Panc1 (cell line): Measurements from ENCODE around the gene NCBP1. TPM values are rescaled to one million over a fixed set of nuclear protein-coding genes. Genes with fewer than 3 reads are reported as not detected.

Source experiments
- ATAC-seq: fragments of 200-7000 bp; cut with Tn5 transposase; 2 replicates; pipeline ENCODE4 v1.9.1; 2020; ENCODE audit warnings: mild to moderate bottlenecking, moderate library complexity
- BruUV-seq: library from RNA; stranded (reverse); fragments of 400-500 nt; replicated peaks from 2 replicates; lab custom pipeline; 2021; lab: Mats Ljungman, UMichigan
- CTCF ChIA-PET: fragments of 300-600 bp; sonication (Branson Sonifier 250); formaldehyde crosslinking; loops from one replicate; lab custom pipeline; 2022; ENCODE audit warnings: antibody characterized with exemption; lab: Charles Lee
- POLR2A ChIA-PET: fragments of 300-600 bp; sonication (Branson Sonifier 250); formaldehyde crosslinking; loops from one replicate; lab custom pipeline; 2022; ENCODE audit warnings: antibody characterized with exemption; lab: Charles Lee
- DNase-seq: peaks from one replicate; pipeline ENCODE4 v3.0.0-alpha.2; 2010; ENCODE audit warnings: low read depth, low spot score
- H3K27ac ChIP-seq: 2 replicates; pipeline ENCODE4 v1.5.1; 2011; ENCODE audit warnings: mild to moderate bottlenecking, low read length, inconsistent platforms
- H3K27me3 ChIP-seq: fragments of 200-500 bp; sonication (Bioruptor generic); 2 replicates; pipeline ENCODE4 v1.6.0; 2014; ENCODE audit warnings: low read length, inconsistent platforms; ENCODE audit not compliant: control insufficient read depth, insufficient read depth
- H3K36me3 ChIP-seq: fragments of 200-500 bp; sonication (Bioruptor generic); 2 replicates; pipeline ENCODE4 v1.5.1; 2014; ENCODE audit warnings: inconsistent platforms, mild to moderate bottlenecking, low read length, moderate library complexity; ENCODE audit not compliant: control insufficient read depth, insufficient read depth
- H3K4me1 ChIP-seq: 2 replicates; pipeline ENCODE4 v1.5.1; 2011; ENCODE audit warnings: inconsistent platforms, mild to moderate bottlenecking, low read length, moderate library complexity; ENCODE audit not compliant: control insufficient read depth, insufficient read depth
- H3K4me3 ChIP-seq, 2 experiments: 2 replicates each; pipeline ENCODE4 v1.5.1; 2011 to 2012; ENCODE audit warnings: low read depth in 2 of 2, low read length in 2 of 2, mild to moderate bottlenecking in 2 of 2, inconsistent platforms in 1 of 2, moderate library complexity in 1 of 2
- H3K9me3 ChIP-seq: fragments of 200-500 bp; sonication (Bioruptor generic); 2 replicates; pipeline ENCODE4 v1.5.1; 2014; ENCODE audit warnings: low read depth, mild to moderate bottlenecking, inconsistent platforms, low read length, moderate library complexity; ENCODE audit not compliant: control insufficient read depth, insufficient read depth
- CTCF ChIP-seq: fragments of 450-650 bp; IDR thresholded peaks from 2 replicates; pipeline ENCODE4 v1.5.1; 2017; ENCODE audit warnings: mild to moderate bottlenecking
- POLR2AphosphoS5 ChIP-seq: IDR thresholded peaks from 2 replicates; pipeline ENCODE4 v1.6.1; 2012; ENCODE audit warnings: mild to moderate bottlenecking, low read depth, low read length, moderate library complexity
- REST ChIP-seq, 2 experiments: IDR thresholded peaks; 2 replicates each; pipeline ENCODE4 v1.6.1; 2011 to 2012; ENCODE audit warnings: low read depth in 2 of 2, control low read depth in 1 of 2, low read length in 1 of 2, mild to moderate bottlenecking in 1 of 2, moderate library complexity in 1 of 2; ENCODE audit not compliant: insufficient read depth in 1 of 2
- SIN3A ChIP-seq: IDR thresholded peaks from 2 replicates; pipeline ENCODE4 v1.6.1; 2012; ENCODE audit warnings: low read depth, mild to moderate bottlenecking, low read length, moderate library complexity, borderline replicate concordance; ENCODE audit not compliant: insufficient read depth
- TCF7L2 ChIP-seq: IDR thresholded peaks from 2 replicates; pipeline ENCODE4 v1.6.1; 2011; ENCODE audit warnings: mild to moderate bottlenecking, low read depth, low read length, inconsistent platforms
- in situ Hi-C: cut with HindIII; loops from 2 replicates; pipeline ENCODE4 v1.10.0; 2016; ENCODE audit warnings: low sequenced_read_pairs, low pct_unique_long_range_greater_than_20kb
- intact Hi-C: fragments of 100-400 bp; cut with micrococcal nuclease; formaldehyde crosslinking; loops from one replicate; pipeline ENCODE4 v1.10.0; 2022; ENCODE audit not compliant: unreplicated experiment
- total RNA-seq: library from RNA; stranded (reverse); gene quantifications from one replicate; pipeline ENCODE4 v1.2.1, GENCODE V29; 2021; ENCODE audit not compliant: unreplicated experiment

NCBP1 gene
- total RNA-seq, 1 experiment from 2014 or later: 30.1 TPM

- Histone ChIP-seq H3K4me1 (no peaks in the 10 kb centered on the region), H3K27me3 (no peaks in the 10 kb centered on the region), H3K4me3 (no peak overlapping the region), H3K36me3 (no peaks in the 10 kb centered on the region), H3K27ac (no peak overlapping the region), H3K9me3 (no peaks in the 10 kb centered on the region)
- DNase-seq (peak; percentile 63), ATAC-seq (no peak; the same call in 1 of the 2 replicates)
- intact Hi-C loops (no loop called here), in situ Hi-C loops (no loop called here)
- POLR2A ChIA-PET: no interaction called here
- TF ChIP-seq POLR2AphosphoS5 (no peak), CTCF (no peak), REST (IDR thresholded peaks at IDR 0.05; ENCODE audit: insufficient read depth in 1 of 2, low read depth in 2 of 2, low read length in 1 of 2) (no peak), SIN3A (no peak), TCF7L2 (no peak)
- no TSS peak for BruUV-seq
- CTCF ChIA-PET: no interaction called here
Measured at GRCh38 chr9:97703437-97704344, 70.1 kb downstream of the NCBP1 start.

GRCh38 chr9:97704345-97704677 lies 70.7 kb downstream of the NCBP1 start:
- TF ChIP-seq CTCF (no peak), TCF7L2 (no peak), REST (IDR thresholded peaks at IDR 0.05; ENCODE audit: insufficient read depth in 1 of 2, low read depth in 2 of 2, low read length in 1 of 2) (no peak), SIN3A (no peak), POLR2AphosphoS5 (no peak)
- BruUV-seq: no TSS peak
- ChIA-PET CTCF (no interaction called here), POLR2A (no interaction called here)
- Histone ChIP-seq H3K27ac (no peak overlapping the region), H3K36me3 (no peaks in the 10 kb centered on the region), H3K4me3 (no peak overlapping the region), H3K9me3 (no peaks in the 10 kb centered on the region), H3K27me3 (no peaks in the 10 kb centered on the region), H3K4me1 (no peaks in the 10 kb centered on the region)
- no peak for ATAC-seq
- DNase-seq: no peak
- in situ Hi-C loops (no loop called here), intact Hi-C loops (no loop called here)
